ENCODE data around the gene LHX3. TPM values are rescaled to one million over a fixed set of nuclear protein-coding genes. Genes with fewer than 3 reads are reported as not detected.

Gene LHX3
- total RNA-seq, 1 donor from 2014 or later: not detected

DNA sequence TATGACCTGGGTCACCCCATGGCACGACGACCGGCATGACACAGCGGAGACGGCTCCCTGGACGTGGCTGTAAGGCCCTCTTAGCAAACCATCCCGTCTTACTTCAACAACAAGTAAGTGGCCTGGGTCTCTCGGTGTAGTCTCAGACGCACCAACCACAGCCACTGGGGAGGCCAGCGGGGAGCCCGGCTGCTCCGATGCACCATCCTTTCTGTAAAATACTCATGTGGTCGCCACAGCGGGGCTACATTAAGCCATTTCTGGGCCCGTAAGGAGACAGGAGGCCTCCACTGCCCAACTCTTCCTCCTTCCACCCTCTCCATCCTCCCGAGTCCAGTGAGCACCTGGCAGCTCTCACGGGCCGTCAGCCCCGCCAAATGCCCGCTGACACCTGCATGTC lies 36.0 kb upstream of the LHX3 start:
- H3K4me1 Mint-ChIP-seq: peaks cover 25% of the 10 kb centered on the region
- Histone ChIP-seq H2AFZ (replicated peaks) (no peak overlapping the region), H3K27ac (no peak overlapping the region), H3K9ac (no peak overlapping the region), H3K9me3 (ENCODE audit: low read depth) (no peaks in the 10 kb centered on the region), H3K27me3 (no peaks in the 10 kb centered on the region), H3K79me2 (ENCODE audit: low read depth) (peaks cover 75% of the 10 kb centered on the region), H3K36me3 (no peaks in the 10 kb centered on the region), H3K4me2 (no peak overlapping the region), H3K4me3 (no peak overlapping the region), H3K4me1 (peaks cover 16% of the 10 kb centered on the region), H4K20me1 (ENCODE audit: low read depth) (peaks cover 79% of the 10 kb centered on the region), H3F3A (ENCODE audit: low read depth) (peaks cover 13% of the 10 kb centered on the region)
- no peaks in the 10 kb centered on the region for H3K36me3 Mint-ChIP-seq
- peaks cover 2% of the 10 kb centered on the region for H3K27me3 Mint-ChIP-seq (ENCODE audit: insufficient read depth, low read depth)
- H3K4me3 Mint-ChIP-seq: no peak overlapping the region
- H3K9me3 Mint-ChIP-seq: no peaks in the 10 kb centered on the region
- no peak for DNase-seq (ENCODE audit: low spot score)
- no peak for TF ChIP-seq EZH2phosphoT487 (IDR thresholded peaks at IDR 0.05)
- TF ChIP-seq EZH2 (IDR thresholded peaks at IDR 0.05): no peak
- TF ChIP-seq, protein P1, sequence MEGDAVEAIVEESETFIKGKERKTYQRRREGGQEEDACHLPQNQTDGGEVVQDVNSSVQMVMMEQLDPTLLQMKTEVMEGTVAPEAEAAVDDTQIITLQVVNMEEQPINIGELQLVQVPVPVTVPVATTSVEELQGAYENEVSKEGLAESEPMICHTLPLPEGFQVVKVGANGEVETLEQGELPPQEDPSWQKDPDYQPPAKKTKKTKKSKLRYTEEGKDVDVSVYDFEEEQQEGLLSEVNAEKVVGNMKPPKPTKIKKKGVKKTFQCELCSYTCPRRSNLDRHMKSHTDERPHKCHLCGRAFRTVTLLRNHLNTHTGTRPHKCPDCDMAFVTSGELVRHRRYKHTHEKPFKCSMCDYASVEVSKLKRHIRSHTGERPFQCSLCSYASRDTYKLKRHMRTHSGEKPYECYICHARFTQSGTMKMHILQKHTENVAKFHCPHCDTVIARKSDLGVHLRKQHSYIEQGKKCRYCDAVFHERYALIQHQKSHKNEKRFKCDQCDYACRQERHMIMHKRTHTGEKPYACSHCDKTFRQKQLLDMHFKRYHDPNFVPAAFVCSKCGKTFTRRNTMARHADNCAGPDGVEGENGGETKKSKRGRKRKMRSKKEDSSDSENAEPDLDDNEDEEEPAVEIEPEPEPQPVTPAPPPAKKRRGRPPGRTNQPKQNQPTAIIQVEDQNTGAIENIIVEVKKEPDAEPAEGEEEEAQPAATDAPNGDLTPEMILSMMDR (IDR thresholded peaks at IDR 0.05): no peak
- H3K27ac Mint-ChIP-seq: no peak overlapping the region

DNA sequence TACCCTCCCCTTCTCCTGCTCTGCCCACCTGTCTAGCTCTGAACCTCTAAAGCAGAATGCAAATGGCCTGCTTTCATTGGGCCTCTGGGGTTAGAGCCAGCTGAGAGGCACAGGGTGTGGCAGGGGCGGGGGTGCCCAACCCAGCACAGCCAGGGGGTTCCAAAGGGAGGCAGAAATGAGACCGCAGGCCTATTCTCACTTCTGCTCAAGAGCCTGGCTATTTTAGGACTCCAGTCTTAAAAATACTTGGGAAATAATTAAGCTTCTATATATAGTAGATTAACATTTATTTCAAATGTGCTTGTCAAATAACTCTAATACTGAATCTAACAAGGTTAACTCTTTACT lies 35.0 kb upstream of the LHX3 start:
- Histone ChIP-seq H3K36me3 (no peaks in the 10 kb centered on the region), H3K9ac (no peak overlapping the region), H3K4me1 (peaks cover 16% of the 10 kb centered on the region), H3K27me3 (no peaks in the 10 kb centered on the region), H3K4me2 (no peak overlapping the region), H4K20me1 (ENCODE audit: low read depth) (peaks cover 84% of the 10 kb centered on the region), H2AFZ (replicated peaks) (no peak overlapping the region), H3K79me2 (ENCODE audit: low read depth) (peaks cover 73% of the 10 kb centered on the region), H3F3A (ENCODE audit: low read depth) (peaks cover 9% of the 10 kb centered on the region), H3K9me3 (ENCODE audit: low read depth) (no peaks in the 10 kb centered on the region), H3K4me3 (no peak overlapping the region), H3K27ac (no peak overlapping the region)
- TF ChIP-seq EZH2 (IDR thresholded peaks at IDR 0.05): no peak
- TF ChIP-seq EZH2phosphoT487 (IDR thresholded peaks at IDR 0.05): no peak
- TF ChIP-seq, protein P1 (IDR thresholded peaks at IDR 0.05): no peak
- Mint-ChIP-seq H3K36me3 (peaks cover 2% of the 10 kb centered on the region), H3K4me1 (peaks cover 22% of the 10 kb centered on the region), H3K27me3 (ENCODE audit: insufficient read depth, low read depth) (peaks cover 1% of the 10 kb centered on the region), H3K4me3 (no peak overlapping the region), H3K27ac (no peak overlapping the region), H3K9me3 (no peaks in the 10 kb centered on the region)
- no peak for DNase-seq (ENCODE audit: low spot score)

DNA sequence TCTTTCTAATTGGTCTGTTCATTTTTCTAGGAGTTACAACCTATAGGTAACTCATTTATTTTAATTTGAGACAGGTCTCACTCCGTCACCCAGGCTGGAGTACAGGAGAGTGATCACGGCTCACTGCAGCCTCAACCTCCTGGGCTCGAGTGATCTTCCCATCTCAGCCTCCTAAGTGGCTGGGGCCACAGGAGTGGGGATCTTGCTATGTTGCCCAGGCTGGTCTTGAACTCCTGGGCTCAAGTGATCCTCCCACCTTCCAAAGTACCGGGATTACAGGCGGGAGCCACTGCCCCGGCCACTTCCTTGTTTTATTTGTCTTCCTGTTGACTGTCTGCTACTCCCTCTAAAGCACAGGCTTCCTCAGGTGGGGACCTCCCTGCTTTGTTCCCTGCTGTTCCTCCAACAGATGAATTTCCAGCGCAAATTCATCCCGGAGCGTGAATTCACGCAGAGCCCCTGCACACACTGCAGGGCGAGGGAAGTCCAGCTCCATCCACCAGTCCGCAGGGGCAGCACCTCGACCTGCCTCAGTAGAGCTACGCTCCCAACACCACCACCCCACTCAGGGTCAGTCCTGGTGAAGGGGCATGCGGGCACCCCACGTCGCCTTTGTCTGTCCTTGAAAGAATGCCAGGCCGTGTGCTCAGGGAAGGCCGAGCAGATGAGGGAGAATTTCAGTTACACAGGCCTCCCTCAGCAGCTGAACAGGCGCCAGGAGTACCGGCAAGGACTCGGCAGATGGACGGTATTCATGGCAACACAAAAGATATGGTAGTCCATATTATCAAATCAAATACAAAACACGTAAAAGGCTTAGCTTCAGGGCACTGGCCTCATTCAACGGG lies 34.4 kb upstream of the LHX3 start:
- Histone ChIP-seq H3K4me1 (peaks cover 10% of the 10 kb centered on the region), H3K9ac (no peak overlapping the region), H3K27me3 (no peaks in the 10 kb centered on the region), H3K79me2 (ENCODE audit: low read depth) (peaks cover 67% of the 10 kb centered on the region), H2AFZ (replicated peaks) (no peak overlapping the region), H3K4me3 (no peak overlapping the region), H3K36me3 (no peaks in the 10 kb centered on the region), H3K27ac (no peak overlapping the region), H4K20me1 (ENCODE audit: low read depth) (peaks cover 79% of the 10 kb centered on the region), H3F3A (ENCODE audit: low read depth) (peaks cover 4% of the 10 kb centered on the region), H3K9me3 (ENCODE audit: low read depth) (no peaks in the 10 kb centered on the region), H3K4me2 (no peak overlapping the region)
- DNase-seq (ENCODE audit: low spot score): no peak
- TF ChIP-seq EZH2 (IDR thresholded peaks at IDR 0.05): no peak
- TF ChIP-seq EZH2phosphoT487 (IDR thresholded peaks at IDR 0.05): no peak
- TF ChIP-seq, protein P1 (IDR thresholded peaks at IDR 0.05): no peak
- Mint-ChIP-seq H3K27me3 (ENCODE audit: insufficient read depth, low read depth) (no peaks in the 10 kb centered on the region), H3K4me3 (no peak overlapping the region), H3K4me1 (peaks cover 16% of the 10 kb centered on the region), H3K36me3 (peaks cover 5% of the 10 kb centered on the region), H3K27ac (peak overlapping the region; percentile 53), H3K9me3 (no peaks in the 10 kb centered on the region)
